ENCODE measurements around the gene RAD23A.
A peak's percentile ranks its signal among the peaks of the same experiment; 100 is the strongest.

RAD23A gene

DNA sequence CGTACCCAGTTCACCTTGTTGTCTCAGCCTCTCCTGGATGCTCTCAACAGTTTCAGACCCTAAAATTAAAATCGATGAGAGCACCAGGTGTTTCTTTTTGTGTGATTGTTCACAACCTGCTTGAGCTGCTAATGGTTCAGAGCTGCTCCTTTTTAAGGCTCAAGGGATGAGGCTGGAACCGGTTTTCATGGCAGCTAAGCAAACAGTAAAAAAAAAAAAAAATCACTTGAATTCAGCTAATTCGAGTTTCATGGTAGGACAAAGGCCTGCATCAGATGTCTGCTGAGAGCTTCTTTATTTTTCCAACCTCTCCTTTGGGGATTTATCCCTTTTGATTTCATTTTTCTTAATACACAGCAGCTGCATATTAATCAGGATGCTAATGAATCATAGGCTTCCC is 33.1 kb upstream of the RAD23A start:
- Histone ChIP-seq H3K4me1 (ENCODE audit: control insufficient read depth, insufficient read depth, low read length) (peaks cover 13% of the 10 kb centered on the region), H3K36me3 (ENCODE audit: control insufficient read depth in 2 of 2, insufficient read depth in 1 of 2, low read length in 2 of 2) (no peaks in the 10 kb centered on the region), H3K27ac (ENCODE audit: extremely low read depth, low read depth, low read length) (peak overlapping the region; percentile 48), H3K9me3 (ENCODE audit: control insufficient read depth, insufficient read depth, low read depth, low read length) (no peaks in the 10 kb centered on the region), H3K4me3 (ENCODE audit: low read depth, low read length) (no peak overlapping the region)
- TF ChIP-seq ZNF501 (tag by site-specific recombination; IDR thresholded peaks at IDR 0.05): no peak
- no peak for TF ChIP-seq FEZF1 (tag by site-specific recombination; IDR thresholded peaks at IDR 0.05)
- TF ChIP-seq ZNF426 (tag by site-specific recombination; IDR thresholded peaks at IDR 0.05): no peak
- TF ChIP-seq ZNF555 (tag by site-specific recombination; conservative IDR thresholded peaks at IDR 0.05): no peak
- no peak for TF ChIP-seq ZFP41 (tag by site-specific recombination; IDR thresholded peaks at IDR 0.05; ENCODE audit: borderline replicate concordance)
- no peak for TF ChIP-seq ZNF561 (tag by site-specific recombination; IDR thresholded peaks at IDR 0.05; ENCODE audit: borderline replicate concordance)
- TF ChIP-seq ZNF747 (tag by site-specific recombination; IDR thresholded peaks at IDR 0.05): no peak
- TF ChIP-seq, protein P1, sequence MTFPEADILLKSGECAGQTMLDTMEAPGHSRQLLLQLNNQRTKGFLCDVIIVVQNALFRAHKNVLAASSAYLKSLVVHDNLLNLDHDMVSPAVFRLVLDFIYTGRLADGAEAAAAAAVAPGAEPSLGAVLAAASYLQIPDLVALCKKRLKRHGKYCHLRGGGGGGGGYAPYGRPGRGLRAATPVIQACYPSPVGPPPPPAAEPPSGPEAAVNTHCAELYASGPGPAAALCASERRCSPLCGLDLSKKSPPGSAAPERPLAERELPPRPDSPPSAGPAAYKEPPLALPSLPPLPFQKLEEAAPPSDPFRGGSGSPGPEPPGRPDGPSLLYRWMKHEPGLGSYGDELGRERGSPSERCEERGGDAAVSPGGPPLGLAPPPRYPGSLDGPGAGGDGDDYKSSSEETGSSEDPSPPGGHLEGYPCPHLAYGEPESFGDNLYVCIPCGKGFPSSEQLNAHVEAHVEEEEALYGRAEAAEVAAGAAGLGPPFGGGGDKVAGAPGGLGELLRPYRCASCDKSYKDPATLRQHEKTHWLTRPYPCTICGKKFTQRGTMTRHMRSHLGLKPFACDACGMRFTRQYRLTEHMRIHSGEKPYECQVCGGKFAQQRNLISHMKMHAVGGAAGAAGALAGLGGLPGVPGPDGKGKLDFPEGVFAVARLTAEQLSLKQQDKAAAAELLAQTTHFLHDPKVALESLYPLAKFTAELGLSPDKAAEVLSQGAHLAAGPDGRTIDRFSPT (tag by site-specific recombination; IDR thresholded peaks at IDR 0.05): no peak
- TF ChIP-seq ZNF830 (tag by site-specific recombination; IDR thresholded peaks at IDR 0.05; ENCODE audit: low read depth): no peak
- no peak for TF ChIP-seq ZNF791 (tag by site-specific recombination; IDR thresholded peaks at IDR 0.05)
- TF ChIP-seq, protein P2, sequence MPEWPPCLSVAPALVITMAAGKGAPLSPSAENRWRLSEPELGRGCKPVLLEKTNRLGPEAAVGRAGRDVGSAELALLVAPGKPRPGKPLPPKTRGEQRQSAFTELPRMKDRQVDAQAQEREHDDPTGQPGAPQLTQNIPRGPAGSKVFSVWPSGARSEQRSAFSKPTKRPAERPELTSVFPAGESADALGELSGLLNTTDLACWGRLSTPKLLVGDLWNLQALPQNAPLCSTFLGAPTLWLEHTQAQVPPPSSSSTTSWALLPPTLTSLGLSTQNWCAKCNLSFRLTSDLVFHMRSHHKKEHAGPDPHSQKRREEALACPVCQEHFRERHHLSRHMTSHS (tag by site-specific recombination; IDR thresholded peaks at IDR 0.05): no peak
- no peak for TF ChIP-seq ZNF112 (tag by site-specific recombination; IDR thresholded peaks at IDR 0.05)
- TF ChIP-seq, protein P3, sequence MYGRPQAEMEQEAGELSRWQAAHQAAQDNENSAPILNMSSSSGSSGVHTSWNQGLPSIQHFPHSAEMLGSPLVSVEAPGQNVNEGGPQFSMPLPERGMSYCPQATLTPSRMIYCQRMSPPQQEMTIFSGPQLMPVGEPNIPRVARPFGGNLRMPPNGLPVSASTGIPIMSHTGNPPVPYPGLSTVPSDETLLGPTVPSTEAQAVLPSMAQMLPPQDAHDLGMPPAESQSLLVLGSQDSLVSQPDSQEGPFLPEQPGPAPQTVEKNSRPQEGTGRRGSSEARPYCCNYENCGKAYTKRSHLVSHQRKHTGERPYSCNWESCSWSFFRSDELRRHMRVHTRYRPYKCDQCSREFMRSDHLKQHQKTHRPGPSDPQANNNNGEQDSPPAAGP (tag by site-specific recombination; IDR thresholded peaks at IDR 0.05): no peak
- TF ChIP-seq ZNF341 (tag by site-specific recombination; IDR thresholded peaks at IDR 0.05; ENCODE audit: low read depth): no peak
- no peak for TF ChIP-seq ZNF677 (tag by site-specific recombination; IDR thresholded peaks at IDR 0.05)
- CTCF ChIA-PET: interaction anchor here (0.6 to 1.0 kb wide), 3 partner anchors 53 to 154 kb away, joined by 3 to 6 read pairs (median 4); no protein-coding TSS in a partner anchor
- POLR2A ChIA-PET: interaction anchor here (1.1 kb wide), 1 partner anchor 22 kb away, joined by 3 read pairs; the partner anchor contains the start of gene GCDH

DNA sequence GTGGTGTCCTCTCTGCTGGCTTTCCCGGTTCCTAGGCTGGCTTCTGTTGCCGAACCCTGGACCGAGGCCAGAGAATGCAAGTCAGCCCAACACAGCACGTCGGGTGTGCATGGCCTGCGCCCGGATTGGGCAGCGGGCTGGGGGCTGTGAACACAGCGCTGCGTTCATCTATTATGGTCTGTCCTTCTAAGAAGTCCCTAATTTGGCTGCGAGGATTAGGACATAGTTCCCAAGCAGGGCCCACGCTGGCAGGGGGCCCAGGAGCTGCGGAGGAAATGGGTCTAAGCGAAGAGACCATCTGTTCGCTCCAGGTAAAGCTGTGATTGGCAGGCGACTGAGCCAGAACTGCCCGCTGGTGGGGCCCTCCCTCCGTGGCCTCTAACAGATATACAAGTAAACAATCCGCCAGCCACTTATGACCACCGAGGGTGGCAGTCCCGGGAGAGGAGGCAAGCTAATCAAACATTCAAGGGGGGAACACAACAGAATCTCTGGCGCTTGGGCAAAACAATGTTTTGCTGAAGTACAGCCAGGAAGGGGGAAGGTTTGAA is 32.6 kb upstream of the RAD23A start:
- Histone ChIP-seq H3K27ac (ENCODE audit: extremely low read depth, low read depth, low read length) (peak overlapping the region; percentile 48), H3K36me3 (ENCODE audit: control insufficient read depth in 2 of 2, insufficient read depth in 1 of 2, low read length in 2 of 2) (no peaks in the 10 kb centered on the region), H3K9me3 (ENCODE audit: control insufficient read depth, insufficient read depth, low read depth, low read length) (no peaks in the 10 kb centered on the region), H3K4me1 (ENCODE audit: control insufficient read depth, insufficient read depth, low read length) (peaks cover 13% of the 10 kb centered on the region), H3K4me3 (ENCODE audit: low read depth, low read length) (no peak overlapping the region)
- ChIA-PET POLR2A (interaction anchor here (0.6 to 1.1 kb wide), 3 partner anchors 22 to 958 kb away, joined by 3 to 8 read pairs (median 4); partner anchors contain the start of gene GCDH), CTCF (interaction anchor here (0.6 to 1.0 kb wide), 3 partner anchors 53 to 154 kb away, joined by 3 to 6 read pairs (median 4); no protein-coding TSS in a partner anchor)
- TF ChIP-seq, protein P4, sequence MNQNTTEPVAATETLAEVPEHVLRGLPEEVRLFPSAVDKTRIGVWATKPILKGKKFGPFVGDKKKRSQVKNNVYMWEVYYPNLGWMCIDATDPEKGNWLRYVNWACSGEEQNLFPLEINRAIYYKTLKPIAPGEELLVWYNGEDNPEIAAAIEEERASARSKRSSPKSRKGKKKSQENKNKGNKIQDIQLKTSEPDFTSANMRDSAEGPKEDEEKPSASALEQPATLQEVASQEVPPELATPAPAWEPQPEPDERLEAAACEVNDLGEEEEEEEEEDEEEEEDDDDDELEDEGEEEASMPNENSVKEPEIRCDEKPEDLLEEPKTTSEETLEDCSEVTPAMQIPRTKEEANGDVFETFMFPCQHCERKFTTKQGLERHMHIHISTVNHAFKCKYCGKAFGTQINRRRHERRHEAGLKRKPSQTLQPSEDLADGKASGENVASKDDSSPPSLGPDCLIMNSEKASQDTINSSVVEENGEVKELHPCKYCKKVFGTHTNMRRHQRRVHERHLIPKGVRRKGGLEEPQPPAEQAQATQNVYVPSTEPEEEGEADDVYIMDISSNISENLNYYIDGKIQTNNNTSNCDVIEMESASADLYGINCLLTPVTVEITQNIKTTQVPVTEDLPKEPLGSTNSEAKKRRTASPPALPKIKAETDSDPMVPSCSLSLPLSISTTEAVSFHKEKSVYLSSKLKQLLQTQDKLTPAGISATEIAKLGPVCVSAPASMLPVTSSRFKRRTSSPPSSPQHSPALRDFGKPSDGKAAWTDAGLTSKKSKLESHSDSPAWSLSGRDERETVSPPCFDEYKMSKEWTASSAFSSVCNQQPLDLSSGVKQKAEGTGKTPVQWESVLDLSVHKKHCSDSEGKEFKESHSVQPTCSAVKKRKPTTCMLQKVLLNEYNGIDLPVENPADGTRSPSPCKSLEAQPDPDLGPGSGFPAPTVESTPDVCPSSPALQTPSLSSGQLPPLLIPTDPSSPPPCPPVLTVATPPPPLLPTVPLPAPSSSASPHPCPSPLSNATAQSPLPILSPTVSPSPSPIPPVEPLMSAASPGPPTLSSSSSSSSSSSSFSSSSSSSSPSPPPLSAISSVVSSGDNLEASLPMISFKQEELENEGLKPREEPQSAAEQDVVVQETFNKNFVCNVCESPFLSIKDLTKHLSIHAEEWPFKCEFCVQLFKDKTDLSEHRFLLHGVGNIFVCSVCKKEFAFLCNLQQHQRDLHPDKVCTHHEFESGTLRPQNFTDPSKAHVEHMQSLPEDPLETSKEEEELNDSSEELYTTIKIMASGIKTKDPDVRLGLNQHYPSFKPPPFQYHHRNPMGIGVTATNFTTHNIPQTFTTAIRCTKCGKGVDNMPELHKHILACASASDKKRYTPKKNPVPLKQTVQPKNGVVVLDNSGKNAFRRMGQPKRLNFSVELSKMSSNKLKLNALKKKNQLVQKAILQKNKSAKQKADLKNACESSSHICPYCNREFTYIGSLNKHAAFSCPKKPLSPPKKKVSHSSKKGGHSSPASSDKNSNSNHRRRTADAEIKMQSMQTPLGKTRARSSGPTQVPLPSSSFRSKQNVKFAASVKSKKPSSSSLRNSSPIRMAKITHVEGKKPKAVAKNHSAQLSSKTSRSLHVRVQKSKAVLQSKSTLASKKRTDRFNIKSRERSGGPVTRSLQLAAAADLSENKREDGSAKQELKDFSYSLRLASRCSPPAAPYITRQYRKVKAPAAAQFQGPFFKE (tag by site-specific recombination; IDR thresholded peaks at IDR 0.05; ENCODE audit: borderline replicate concordance): no peak
- TF ChIP-seq ZNF596 (tag by site-specific recombination; IDR thresholded peaks at IDR 0.05) (no peak), ZNF549 (tag by site-specific recombination; IDR thresholded peaks at IDR 0.05) (no peak), ZNF311 (tag by site-specific recombination; IDR thresholded peaks at IDR 0.05; ENCODE audit: borderline replicate concordance) (no peak), ZNF785 (tag by site-specific recombination; IDR thresholded peaks at IDR 0.05) (no peak), ZNF544 (tag by site-specific recombination; IDR thresholded peaks at IDR 0.05) (no peak), GLIS1 (tag by site-specific recombination; IDR thresholded peaks at IDR 0.05) (peak; percentile 99), ZNF221 (tag by site-specific recombination; IDR thresholded peaks at IDR 0.05; ENCODE audit: borderline replicate concordance) (no peak), MYNN (tag by site-specific recombination; IDR thresholded peaks at IDR 0.05; ENCODE audit: borderline replicate concordance) (no peak)

Data from HEK293 (cell line).